HUES48 (cell line): Measurements from ENCODE around the gene PPM1M.
A peak's percentile ranks its signal among the peaks of the same experiment; 100 is the strongest.

Experiments
- H3K27ac ChIP-seq: one replicate; pipeline ENCODE4 v1.7.0; 2013; ENCODE audit warnings: low read depth, low read length, inconsistent platforms
- H3K27me3 ChIP-seq: 2 replicates; pipeline ENCODE4 v1.6.1; 2013; ENCODE audit warnings: mild to moderate bottlenecking, low read length; ENCODE audit not compliant: control insufficient read depth, insufficient read depth
- H3K36me3 ChIP-seq: 2 replicates; pipeline ENCODE4 v1.6.1; 2013; ENCODE audit warnings: low read length; ENCODE audit not compliant: control insufficient read depth, insufficient read depth
- H3K4me1 ChIP-seq: 2 replicates; pipeline ENCODE4 v1.6.1; 2013; ENCODE audit warnings: mild to moderate bottlenecking, low read length; ENCODE audit not compliant: control insufficient read depth, insufficient read depth
- H3K4me3 ChIP-seq: 2 replicates; pipeline ENCODE4 v1.5.1; 2013; ENCODE audit warnings: mild to moderate bottlenecking, low read depth, low read length
- H3K9ac ChIP-seq: 2 replicates; pipeline ENCODE4 v1.6.1; 2013; ENCODE audit warnings: mild to moderate bottlenecking, low read depth, low read length, moderate library complexity
- H3K9me3 ChIP-seq: 2 replicates; pipeline ENCODE4 v1.6.1; 2013; ENCODE audit warnings: low read length; ENCODE audit not compliant: control insufficient read depth, insufficient read depth

The PPM1M gene

DNA sequence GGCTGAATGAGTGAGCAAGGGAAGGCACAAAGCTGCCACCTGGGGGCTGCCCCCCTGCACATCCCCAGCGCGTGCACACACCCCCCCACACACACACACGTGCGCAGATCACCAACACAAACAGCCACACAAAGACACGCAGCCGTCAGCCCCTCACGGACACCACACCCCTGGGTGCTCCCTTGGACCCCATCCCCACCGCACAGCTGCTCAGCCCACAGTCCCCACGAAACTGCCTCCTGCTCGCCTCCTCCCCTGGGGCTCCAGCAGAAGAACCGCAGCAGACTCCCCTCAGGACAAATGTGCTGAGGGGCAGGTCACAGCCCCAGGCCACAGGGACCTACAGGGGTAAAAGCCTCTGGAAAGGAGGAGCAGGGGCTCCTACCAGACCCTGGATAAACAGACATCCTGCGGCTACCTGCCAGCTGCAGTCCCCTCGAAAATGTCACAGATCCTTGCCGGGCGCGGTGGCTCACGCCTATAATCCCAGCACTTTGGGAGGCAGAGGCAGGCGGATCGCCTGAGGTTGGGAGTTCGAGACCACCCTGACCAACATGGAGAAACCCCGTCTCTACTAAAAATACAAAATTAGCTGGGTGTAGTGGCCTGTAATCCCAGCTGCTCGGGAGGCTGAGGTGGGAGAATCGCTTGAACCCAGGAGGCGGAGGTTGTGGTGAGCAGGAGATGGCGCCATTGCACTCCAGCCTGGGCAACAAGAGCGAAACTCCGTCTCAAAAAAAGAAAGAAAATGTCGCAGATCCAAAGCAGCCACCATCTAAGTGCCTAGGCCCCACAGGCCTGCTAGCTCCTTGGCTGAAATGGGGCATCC, 13.1 kb upstream of the PPM1M start:
- H3K4me3 ChIP-seq = no peak overlapping the region
- H3K36me3 ChIP-seq = peaks cover 44% of the 10 kb centered on the region
- H3K4me1 ChIP-seq = peaks cover 14% of the 10 kb centered on the region
- no peaks in the 10 kb centered on the region for H3K27me3 ChIP-seq
- no peak overlapping the region for H3K9ac ChIP-seq
- H3K9me3 ChIP-seq = no peaks in the 10 kb centered on the region
- no peak overlapping the region for H3K27ac ChIP-seq

- Histone ChIP-seq H3K36me3 (peaks cover 44% of the 10 kb centered on the region), H3K9ac (no peak overlapping the region), H3K4me3 (no peak overlapping the region), H3K4me1 (peaks cover 17% of the 10 kb centered on the region), H3K9me3 (no peaks in the 10 kb centered on the region), H3K27ac (no peak overlapping the region), H3K27me3 (no peaks in the 10 kb centered on the region)
These were observed 12.4 kb upstream of the PPM1M start for GRCh38 chr3:52233108-52233591.

- Histone ChIP-seq H3K36me3 (peaks cover 38% of the 10 kb centered on the region), H3K9ac (no peak overlapping the region), H3K4me1 (peaks cover 20% of the 10 kb centered on the region)
These were observed 11.6 kb upstream of the PPM1M start for GRCh38 chr3:52233968-52234367.

DNA sequence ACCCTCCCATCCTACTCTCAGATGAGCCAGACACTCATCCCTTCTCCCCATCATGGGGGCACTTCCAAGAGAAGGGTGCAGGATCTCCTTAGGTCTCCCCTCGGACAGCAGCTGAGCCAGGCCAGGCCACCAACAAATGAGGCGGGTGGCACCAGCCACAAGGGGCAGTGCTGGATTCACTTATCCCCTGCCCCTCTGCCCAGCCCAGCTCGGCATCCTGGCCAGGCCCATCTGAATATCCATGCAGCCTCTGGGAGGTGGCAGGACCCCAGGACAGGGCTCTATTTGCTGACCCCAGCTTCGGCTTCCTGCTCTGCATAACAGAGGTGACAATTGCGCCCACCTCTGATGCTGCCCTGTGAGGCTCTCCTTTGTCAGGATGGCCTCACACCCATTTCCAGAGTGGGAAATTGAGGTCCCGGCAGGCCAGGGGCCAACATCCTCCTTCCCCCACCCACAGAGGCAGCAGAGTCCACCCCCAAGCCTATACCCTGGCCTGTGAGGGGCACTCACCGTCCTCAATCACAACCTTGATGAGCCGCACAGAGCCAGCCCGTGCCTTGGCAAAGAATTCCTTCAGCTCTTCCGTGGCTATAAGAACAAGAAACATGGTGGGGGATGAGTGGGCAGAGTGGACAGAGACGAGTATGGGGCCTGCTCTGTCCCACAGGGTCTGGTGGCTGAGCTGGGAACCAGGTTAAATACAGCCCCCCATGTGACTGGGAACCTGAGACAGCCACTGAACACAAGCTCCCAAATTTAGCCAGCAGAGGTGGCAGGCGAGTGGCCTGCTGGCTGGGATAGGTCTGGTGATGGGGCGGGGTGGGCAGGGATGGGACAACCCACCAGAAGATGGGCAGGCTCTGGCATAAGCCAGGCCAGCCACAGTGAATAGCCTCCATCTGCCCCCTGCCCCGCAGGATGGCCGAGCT, 10.8 kb upstream of the PPM1M start:
- peaks cover 29% of the 10 kb centered on the region for H3K36me3 ChIP-seq

More at GRCh38 chr3:52233968-52234367, 11.6 kb upstream of the PPM1M start:
- no peak overlapping the region for H3K4me3 ChIP-seq
- no peaks in the 10 kb centered on the region for H3K27me3 ChIP-seq
- H3K27ac ChIP-seq = no peak overlapping the region
- H3K9me3 ChIP-seq = no peaks in the 10 kb centered on the region

GRCh38 chr3:52236424-52236886, 9.1 kb upstream of the PPM1M start:
- H3K4me1 ChIP-seq = peaks cover 30% of the 10 kb centered on the region
- no peak overlapping the region for H3K9ac ChIP-seq
- no peak overlapping the region for H3K4me3 ChIP-seq

More for the DNA sequence above, 10.8 kb upstream of the PPM1M start:
- Histone ChIP-seq H3K27me3 (no peaks in the 10 kb centered on the region), H3K27ac (no peak overlapping the region), H3K4me3 (no peak overlapping the region), H3K9me3 (no peaks in the 10 kb centered on the region), H3K4me1 (peaks cover 21% of the 10 kb centered on the region), H3K9ac (no peak overlapping the region)

DNA sequence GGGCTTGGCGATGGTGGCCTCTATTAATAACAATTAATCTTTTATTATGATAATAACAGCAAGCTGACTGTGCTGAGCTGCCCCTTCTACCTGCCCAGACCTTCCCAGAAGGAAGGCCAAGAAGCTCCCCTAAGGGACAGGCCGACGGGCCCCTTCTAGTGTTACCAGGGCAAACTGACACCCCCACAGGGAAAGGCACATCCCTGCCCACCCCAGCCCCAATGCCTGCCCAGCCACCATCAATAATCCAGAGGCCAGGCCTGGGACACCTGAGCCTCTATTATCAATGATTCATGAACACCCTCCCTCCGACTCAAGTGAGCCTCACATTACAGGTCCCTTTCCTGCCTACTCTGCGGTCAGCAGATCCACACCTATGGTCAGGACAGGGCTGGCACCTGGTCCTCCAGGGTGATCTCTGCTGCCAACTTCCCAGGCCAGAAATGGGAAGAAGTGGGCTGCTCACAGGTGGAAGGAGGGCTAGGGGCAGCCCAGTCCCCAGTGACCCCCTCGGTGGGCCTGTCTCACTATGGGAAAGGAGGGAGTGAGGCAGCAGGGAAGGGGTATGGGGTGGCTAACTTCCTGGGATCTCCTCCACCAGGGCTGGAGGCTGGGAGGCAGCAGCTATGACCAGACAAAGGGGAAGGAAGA, 8.4 kb upstream of the PPM1M start:
- Histone ChIP-seq H3K4me3 (no peak overlapping the region), H3K27ac (peak overlapping the region; percentile 72), H3K4me1 (peaks cover 30% of the 10 kb centered on the region), H3K27me3 (no peaks in the 10 kb centered on the region), H3K36me3 (peaks cover 12% of the 10 kb centered on the region; the same call in 1 of the 2 replicates), H3K9ac (no peak overlapping the region), H3K9me3 (no peaks in the 10 kb centered on the region)

More at GRCh38 chr3:52236424-52236886, 9.1 kb upstream of the PPM1M start:
- Histone ChIP-seq H3K36me3 (peaks cover 13% of the 10 kb centered on the region; the same call in 1 of the 2 replicates), H3K27me3 (no peaks in the 10 kb centered on the region), H3K9me3 (no peaks in the 10 kb centered on the region), H3K27ac (no peak overlapping the region)

GRCh38 chr3:52237657-52238172, 7.8 kb upstream of the PPM1M start:
- Histone ChIP-seq H3K4me3 (peak overlapping the region; percentile 10; the same call in 1 of the 2 replicates), H3K9me3 (no peaks in the 10 kb centered on the region), H3K4me1 (peaks cover 30% of the 10 kb centered on the region), H3K27me3 (no peaks in the 10 kb centered on the region), H3K36me3 (peaks cover 9% of the 10 kb centered on the region; the same call in 1 of the 2 replicates), H3K9ac (no peak overlapping the region), H3K27ac (peak overlapping the region; percentile 72)

- Histone ChIP-seq H3K4me3 (peak overlapping the region; percentile 97), H3K9ac (no peak overlapping the region), H3K27ac (peak overlapping the region; percentile 72), H3K36me3 (peaks cover 9% of the 10 kb centered on the region; the same call in 1 of the 2 replicates), H3K4me1 (peaks cover 30% of the 10 kb centered on the region), H3K9me3 (no peaks in the 10 kb centered on the region), H3K27me3 (no peaks in the 10 kb centered on the region)
These were observed 7.3 kb upstream of the PPM1M start for GRCh38 chr3:52238193-52238760.

DNA sequence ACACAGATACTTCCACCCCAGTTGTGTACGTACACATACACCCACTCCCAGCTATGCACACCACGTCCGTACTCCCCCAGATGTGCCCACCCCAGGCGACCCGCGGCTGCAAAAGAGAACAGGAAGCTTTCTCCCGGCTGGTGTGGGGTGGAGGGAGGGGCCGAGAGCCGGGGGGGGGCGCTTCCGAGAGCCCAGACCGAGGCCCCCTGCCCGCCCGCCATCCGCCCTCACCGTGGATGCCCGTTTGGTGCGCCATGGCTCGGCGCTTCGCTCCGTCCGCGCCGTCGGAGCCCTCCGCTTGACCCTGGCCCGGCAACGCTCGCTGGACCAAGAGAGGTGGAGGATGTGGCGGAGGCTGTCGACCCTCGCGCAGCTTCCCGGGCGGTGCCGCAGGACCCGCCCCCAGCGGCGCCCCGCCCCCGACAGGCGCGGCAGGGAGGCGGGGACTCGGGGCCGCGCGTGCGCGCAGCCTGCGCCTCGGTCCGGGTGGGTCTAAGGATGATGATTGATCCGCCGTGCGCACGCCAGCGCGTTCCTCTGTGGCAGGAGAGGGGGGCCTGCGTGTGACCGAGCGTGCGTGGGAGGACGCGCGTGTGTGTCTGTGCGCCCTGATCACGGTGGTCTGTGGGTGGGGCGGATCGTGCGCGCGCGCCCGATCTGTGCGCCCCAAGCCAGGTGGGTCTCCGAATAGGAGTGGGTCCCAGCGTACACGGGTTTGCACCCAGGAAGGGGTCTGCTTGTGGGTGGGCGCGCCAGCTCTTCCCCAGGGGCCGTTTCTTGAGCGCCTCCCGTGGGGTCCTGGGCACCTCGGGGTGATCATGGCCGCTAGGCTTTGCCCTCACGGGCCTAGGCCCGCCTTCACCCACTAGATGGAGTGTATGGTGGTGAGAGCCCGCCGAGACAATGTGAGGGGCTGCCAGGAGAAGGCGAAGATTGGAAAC, 6.5 kb upstream of the PPM1M start, which contains the start of gene TWF2:
TWF2 (minus strand) TSS at position 398 of the 941 bp plus-strand sequence; CDS start at position 256, 142 bp downstream.
- Histone ChIP-seq H3K4me3 (peak within 1 kb of the TSS; percentile 97), H3K27ac (peak within 1 kb of the TSS; percentile 72), H3K27me3 (0 out of 2 replicates have a peak, but pooled peaks cover 5% of the 10 kb centered on the region), H3K9ac (peak within 1 kb of the TSS; percentile 77), H3K36me3 (peaks cover 9% of the 10 kb centered on the region; the same call in 1 of the 2 replicates), H3K4me1 (peaks cover 30% of the 10 kb centered on the region), H3K9me3 (no peaks in the 10 kb centered on the region)
